ENCODE results near the gene AGMO. TPM values are rescaled to one million over a fixed set of nuclear protein-coding genes. Genes with fewer than 3 reads are reported as not detected.

AGMO gene
- total and polyA plus RNA-seq, 10 of the 15 experiments (the other 5 are each of a cell fraction or from before 2014, with no cell fraction given): 0.11 to 0.29 TPM; not detected in 8

Other genes with a start within 250 kb of the AGMO start
- gene MEOX2, start 124.7 kb upstream of the AGMO start, total RNA-seq (2014; rRNA removed): not detected in 2 replicates
- not detected in 2 replicates for gene MEOX2, start 124.7 kb upstream of the AGMO start, total RNA-seq (2014; rRNA removed; fragmentation: Illumina TruSeq; extraction: Trizol)
- not detected in 2 replicates for gene MEOX2, start 124.7 kb upstream of the AGMO start, total RNA-seq (2021)
- gene MEOX2, start 124.7 kb upstream of the AGMO start, polyA plus RNA-seq (2011; rRNA removed): not detected in 2 replicates
- not detected in 2 replicates for gene MEOX2, start 124.7 kb upstream of the AGMO start, polyA plus RNA-seq (2014; fragmentation: Illumina TruSeq; extraction: Trizol)
- not detected for gene MEOX2, start 124.7 kb upstream of the AGMO start, polyA plus RNA-seq (2014; fragmentation: Nextera tagmentation; extraction: Ambion mirVana)
- not detected in 2 replicates for gene MEOX2, start 124.7 kb upstream of the AGMO start, polyA plus RNA-seq (2014; rRNA removed)
- not detected for gene MEOX2, start 124.7 kb upstream of the AGMO start, polyA plus RNA-seq (2016; fragmentation: Nextera tagmentation; extraction: Ambion mirVana)

Measured in GM12878 (cell line).